Astrocyte (in vitro differentiated cells and primary cell): Measurements from ENCODE around the gene ESD. TPM values are rescaled to one million over a fixed set of nuclear protein-coding genes. Genes with fewer than 3 reads are reported as not detected.
A peak's percentile ranks its signal among the peaks of the same experiment; 100 is the strongest.

Source experiments
- DNase-seq: peaks from one replicate; pipeline ENCODE4 v3.0.0-alpha.2; 2010; ENCODE audit warnings: low read depth
- FAIRE-seq: peaks from 2 replicates; lab custom pipeline; 2011; peaks lifted over from hg19 to GRCh38; lab: Jason Lieb, UNC
- H2AFZ ChIP-seq: 2 replicates; pipeline ENCODE4 v1.6.0; 2012; ENCODE audit warnings: low read depth, low read length, inconsistent platforms
- H3K27ac ChIP-seq: 2 replicates; pipeline ENCODE4 v1.5.1; 2011; ENCODE audit warnings: low read depth, low read length, inconsistent platforms
- H3K27me3 ChIP-seq: 2 replicates; pipeline ENCODE4 v1.6.0; 2011; ENCODE audit warnings: low read length, inconsistent platforms; ENCODE audit not compliant: insufficient read depth
- H3K36me3 ChIP-seq: 2 replicates; pipeline ENCODE4 v1.5.1; 2011; ENCODE audit warnings: low read length, inconsistent platforms; ENCODE audit not compliant: insufficient read depth
- H3K4me1 ChIP-seq: 2 replicates; pipeline ENCODE4 v1.5.1; 2011; ENCODE audit warnings: low read length, inconsistent platforms; ENCODE audit not compliant: insufficient read depth
- H3K4me2 ChIP-seq: 2 replicates; pipeline ENCODE4 v1.6.0; 2012; ENCODE audit warnings: low read length, inconsistent platforms
- H3K4me3 ChIP-seq: 2 replicates; pipeline ENCODE4 v1.5.1; 2011; ENCODE audit warnings: low read depth, mild to moderate bottlenecking, low read length, inconsistent platforms; ENCODE audit not compliant: insufficient read depth
- H3K79me2 ChIP-seq: 2 replicates; pipeline ENCODE4 v1.6.0; 2012; ENCODE audit warnings: mild to moderate bottlenecking, low read length, inconsistent platforms; ENCODE audit not compliant: insufficient read depth
- H3K9ac ChIP-seq: 2 replicates; pipeline ENCODE4 v1.6.0; 2012; ENCODE audit warnings: mild to moderate bottlenecking, low read length, inconsistent platforms
- H3K9me3 ChIP-seq: 2 replicates; pipeline ENCODE4 v1.5.1; 2012; ENCODE audit warnings: low read depth, mild to moderate bottlenecking, low read length, inconsistent platforms; ENCODE audit not compliant: insufficient read depth
- H4K20me1 ChIP-seq: 2 replicates; pipeline ENCODE4 v1.6.0; 2012; ENCODE audit warnings: low read length, inconsistent platforms; ENCODE audit not compliant: insufficient read depth
- H3K27ac Mint-ChIP-seq: one replicate; pipeline ENCODE4 v1.8.0; 2021; ENCODE audit warnings: mild to moderate bottlenecking, mixed read lengths; ENCODE audit not compliant: unreplicated experiment
- H3K27me3 Mint-ChIP-seq: one replicate; pipeline ENCODE4 v1.8.0; 2021; ENCODE audit warnings: low read depth, mixed read lengths; ENCODE audit not compliant: unreplicated experiment
- H3K36me3 Mint-ChIP-seq: one replicate; pipeline ENCODE4 v1.8.0; 2021; ENCODE audit warnings: low read depth, mixed read lengths; ENCODE audit not compliant: unreplicated experiment
- H3K4me1 Mint-ChIP-seq: one replicate; pipeline ENCODE4 v1.8.0; 2021; ENCODE audit warnings: low read depth, mixed read lengths; ENCODE audit not compliant: unreplicated experiment
- H3K4me3 Mint-ChIP-seq: one replicate; pipeline ENCODE4 v1.8.0; 2021; ENCODE audit warnings: mild to moderate bottlenecking, moderate library complexity, mixed read lengths; ENCODE audit not compliant: unreplicated experiment
- H3K9me3 Mint-ChIP-seq: one replicate; pipeline ENCODE4 v1.8.0; 2021; ENCODE audit warnings: mild to moderate bottlenecking, mixed read lengths; ENCODE audit not compliant: unreplicated experiment
- CTCF ChIP-seq: IDR thresholded peaks from 2 replicates; pipeline ENCODE4 v1.5.1; 2011; ENCODE audit warnings: low read depth, mild to moderate bottlenecking, inconsistent platforms, low read length, moderate library complexity; ENCODE audit not compliant: insufficient read depth
- EZH2 ChIP-seq: IDR thresholded peaks from 2 replicates; pipeline ENCODE4 v1.6.1; 2012; ENCODE audit warnings: mild to moderate bottlenecking, low read length, inconsistent platforms; ENCODE audit not compliant: insufficient read depth
- total RNA-seq: library from RNA; stranded (reverse); gene quantifications from 2 replicates; pipeline ENCODE4 v1.2.1, GENCODE V29; 2021

The ESD gene
- total RNA-seq, 1 donor from 2014 or later: 91.3 TPM

GRCh38 chr13:46751811-46752635, 44.9 kb downstream of the ESD start:
- Mint-ChIP-seq H3K27me3 (no peaks in the 10 kb centered on the region), H3K4me1 (peaks cover 17% of the 10 kb centered on the region), H3K36me3 (peaks cover 7% of the 10 kb centered on the region), H3K27ac (no peak overlapping the region), H3K4me3 (no peak overlapping the region), H3K9me3 (no peaks in the 10 kb centered on the region)
- Histone ChIP-seq H3K27me3 (no peaks in the 10 kb centered on the region), H4K20me1 (no peaks in the 10 kb centered on the region), H3K27ac (no peak overlapping the region), H2AFZ (no peak overlapping the region), H3K4me1 (peaks cover 24% of the 10 kb centered on the region), H3K9me3 (no peaks in the 10 kb centered on the region), H3K9ac (no peak overlapping the region), H3K4me2 (no peak overlapping the region), H3K79me2 (no peaks in the 10 kb centered on the region), H3K36me3 (peaks cover 13% of the 10 kb centered on the region), H3K4me3 (no peak overlapping the region)
- FAIRE-seq: peak; percentile 79
- peak; percentile 60 for DNase-seq
- TF ChIP-seq EZH2 (no peak), CTCF (no peak)

- Histone ChIP-seq H3K27ac (no peak overlapping the region), H3K27me3 (no peaks in the 10 kb centered on the region), H3K4me2 (peak overlapping the region; percentile 61), H3K4me3 (no peak overlapping the region), H3K36me3 (peaks cover 13% of the 10 kb centered on the region), H4K20me1 (no peaks in the 10 kb centered on the region), H3K79me2 (no peaks in the 10 kb centered on the region), H3K4me1 (peaks cover 30% of the 10 kb centered on the region), H2AFZ (no peak overlapping the region), H3K9me3 (no peaks in the 10 kb centered on the region), H3K9ac (no peak overlapping the region)
- FAIRE-seq: peak; percentile 60
- no peak for TF ChIP-seq CTCF
- TF ChIP-seq EZH2: no peak
- Mint-ChIP-seq H3K27ac (no peak overlapping the region), H3K9me3 (peaks cover 6% of the 10 kb centered on the region), H3K4me1 (peaks cover 17% of the 10 kb centered on the region), H3K27me3 (no peaks in the 10 kb centered on the region), H3K36me3 (peaks cover 25% of the 10 kb centered on the region), H3K4me3 (no peak overlapping the region)
- peak; percentile 73 for DNase-seq
Observed at GRCh38 chr13:46749951-46750350, 47.0 kb downstream of the ESD start.

GRCh38 chr13:46748300-46748699, 48.7 kb downstream of the ESD start:
- no peaks in the 10 kb centered on the region for H3K27me3 Mint-ChIP-seq
- peaks cover 13% of the 10 kb centered on the region for H3K36me3 ChIP-seq
- no peaks in the 10 kb centered on the region for H3K9me3 ChIP-seq
- H3K9ac ChIP-seq: no peak overlapping the region
- peaks cover 6% of the 10 kb centered on the region for H3K9me3 Mint-ChIP-seq
- H3K4me1 ChIP-seq: peaks cover 32% of the 10 kb centered on the region
- no peak overlapping the region for H3K4me3 Mint-ChIP-seq
- H3K4me2 ChIP-seq: no peak overlapping the region
- H3K4me3 ChIP-seq: no peak overlapping the region
- H3K79me2 ChIP-seq: no peaks in the 10 kb centered on the region
- peaks cover 23% of the 10 kb centered on the region for H3K36me3 Mint-ChIP-seq
- H3K4me1 Mint-ChIP-seq: peaks cover 19% of the 10 kb centered on the region
- H4K20me1 ChIP-seq: no peaks in the 10 kb centered on the region
- FAIRE-seq: no peak
- H3K27ac Mint-ChIP-seq: no peak overlapping the region
- no peak for DNase-seq
- H2AFZ ChIP-seq: no peak overlapping the region
- no peak overlapping the region for H3K27ac ChIP-seq
- H3K27me3 ChIP-seq: no peaks in the 10 kb centered on the region
- no peak for TF ChIP-seq CTCF
- no peak for TF ChIP-seq EZH2
